LoVo (cell line): ENCODE measurements around the gene INSRR.
A peak's percentile ranks its signal among the peaks of the same experiment; 100 is the strongest.

Source experiments
- DNase-seq: peaks from one replicate; pipeline ENCODE4 v3.0.0-alpha.2; 2016; ENCODE audit warnings: low spot score

The INSRR gene

DNA sequence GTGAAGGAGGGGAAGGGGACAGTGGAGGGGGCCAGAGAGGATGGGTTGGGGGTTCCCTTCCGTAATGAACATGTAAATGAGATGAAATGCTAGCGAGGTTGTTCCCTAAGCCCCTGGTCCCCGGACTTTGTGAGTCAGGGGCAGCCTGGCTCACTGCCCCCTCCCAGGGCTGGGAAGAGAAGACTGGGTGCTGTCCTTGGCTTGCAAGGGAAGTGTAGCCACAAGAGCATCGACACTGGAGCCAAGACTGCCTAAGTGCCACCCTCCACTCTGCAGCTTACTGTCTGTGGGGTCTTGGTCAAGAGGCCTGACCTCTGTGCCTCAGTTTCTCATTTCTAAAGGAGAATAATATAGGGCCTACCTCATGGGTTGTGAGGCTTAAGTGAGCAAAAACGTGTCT is 35.1 kb upstream of the INSRR start:
- no peak for DNase-seq

DNA sequence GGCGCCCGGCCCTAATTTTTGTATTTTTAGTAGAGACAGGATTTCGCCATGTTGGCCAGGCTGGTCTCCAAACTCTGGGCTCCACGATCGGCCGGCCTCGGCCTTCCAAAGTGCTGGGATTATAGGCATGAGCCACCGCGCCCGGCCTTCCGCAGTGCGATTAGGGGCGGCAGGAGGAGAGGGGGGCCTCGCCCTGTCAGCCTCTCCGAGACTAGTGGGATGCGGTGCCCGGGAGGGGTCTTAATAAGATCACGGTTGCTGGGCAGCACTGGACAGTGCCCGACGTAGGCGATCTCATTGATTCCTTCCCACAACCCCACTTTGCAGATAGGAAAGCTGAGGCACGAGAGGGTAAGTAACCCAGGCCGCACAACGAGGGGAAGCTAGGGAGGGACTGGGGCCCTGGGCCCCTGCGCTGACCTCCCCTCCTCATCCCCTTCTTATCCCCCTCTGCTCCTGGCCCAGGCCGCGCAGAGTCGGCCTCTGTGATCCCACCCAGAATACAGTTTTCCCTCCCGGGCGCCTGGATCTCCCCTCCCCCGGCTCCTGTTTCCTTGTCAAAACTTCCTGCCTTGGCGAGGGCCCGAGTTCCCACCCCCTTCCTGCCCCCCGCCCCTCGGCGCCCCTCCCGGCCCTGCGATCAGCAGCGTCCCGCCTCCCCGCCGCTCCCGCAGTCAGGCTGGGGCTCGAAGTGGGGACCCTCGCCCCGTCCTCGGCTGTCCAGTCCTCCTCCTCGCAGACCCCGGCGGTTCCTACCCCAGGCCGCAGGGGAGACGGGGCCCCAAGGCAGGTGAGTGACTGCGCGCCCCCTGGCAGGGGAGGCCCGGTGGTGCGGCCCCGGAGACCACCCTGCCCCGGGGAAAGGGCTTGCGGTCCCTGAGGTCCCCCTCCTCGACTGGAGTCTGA is 34.4 kb upstream of the INSRR start, which contains the start of gene PEAR1:
TSS of gene PEAR1 (plus strand) at position 671 of the 906 bp plus-strand sequence. CDS start 10,209 bp downstream, outside the sequence.
- no peak for DNase-seq

DNA sequence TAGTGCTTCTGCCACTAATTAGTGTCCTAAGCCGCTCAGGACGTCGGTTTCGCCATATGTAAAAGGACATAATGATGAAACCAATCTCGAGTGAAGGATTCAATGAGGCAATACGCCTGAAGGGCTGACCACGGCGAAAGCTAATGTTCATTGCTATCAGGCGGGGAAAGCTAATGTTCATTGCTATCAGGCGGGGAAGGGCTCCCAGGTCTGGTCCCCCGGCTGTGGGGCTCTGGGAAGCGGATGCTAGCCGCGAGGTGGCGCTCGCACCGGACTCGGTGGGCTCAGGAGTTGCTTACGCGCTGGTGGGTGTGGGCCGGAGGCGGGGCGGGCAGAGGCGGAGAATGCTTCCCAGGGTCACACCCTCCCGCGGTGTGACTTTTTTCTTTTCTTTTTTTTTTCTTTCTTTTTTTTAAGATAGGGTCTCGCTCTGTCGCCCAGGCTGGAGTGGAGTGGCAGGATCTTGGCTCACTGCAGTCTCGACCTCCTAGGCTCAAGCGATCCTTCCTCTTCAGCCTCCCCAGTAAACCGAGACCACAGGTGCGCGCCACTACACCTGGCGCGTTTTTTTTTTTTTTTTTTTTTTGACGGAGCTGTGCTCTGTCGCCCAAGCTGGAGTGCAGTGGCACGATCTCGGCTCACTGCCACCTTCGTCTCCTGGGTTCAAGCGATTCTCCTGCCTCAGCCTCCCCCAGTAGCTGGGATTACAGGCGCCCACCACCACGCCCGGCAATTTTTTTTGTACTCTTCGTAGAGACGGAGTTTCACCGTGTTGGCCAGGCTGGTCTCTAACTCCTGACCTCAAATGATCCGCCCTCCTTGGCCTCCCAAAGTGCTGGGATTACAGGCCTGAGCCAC is 33.5 kb upstream of the INSRR start:
- DNase-seq = peak; percentile 82

DNA sequence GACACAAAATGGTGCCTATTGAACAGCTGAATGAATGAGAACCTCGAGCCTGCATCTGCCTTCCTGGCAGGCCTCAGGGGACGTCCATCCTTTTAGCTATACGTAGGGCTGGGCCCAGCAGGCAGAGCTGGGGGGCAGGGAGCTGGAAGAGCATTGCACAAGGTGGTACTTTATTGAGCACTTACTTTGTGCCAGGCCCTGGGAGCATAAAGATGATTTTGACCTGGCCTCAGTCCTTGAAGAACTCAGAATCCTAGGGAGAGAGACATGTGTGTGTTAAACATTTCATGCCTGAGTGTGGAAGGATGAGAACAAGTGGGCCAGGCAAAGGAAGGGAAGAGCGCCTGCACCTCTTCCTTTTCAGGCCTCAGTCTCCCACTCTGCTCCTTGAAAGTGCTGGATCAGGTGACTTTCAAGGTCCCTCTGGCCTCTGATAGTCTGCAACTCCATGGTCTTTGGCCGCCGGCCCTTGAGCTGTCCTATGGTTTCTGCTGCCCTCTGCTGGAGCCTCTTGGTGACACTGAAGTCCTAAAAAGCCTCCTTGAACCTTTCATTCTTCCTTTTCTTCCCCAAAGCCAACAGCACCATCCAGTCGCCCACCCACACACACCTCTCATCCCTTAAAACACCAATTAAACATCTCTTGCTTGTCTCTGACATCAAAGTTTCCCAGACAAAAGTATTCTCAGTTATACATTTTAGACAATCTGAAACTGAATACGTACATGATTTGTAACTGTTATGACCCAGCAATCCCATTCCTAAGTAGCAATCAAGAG is 31.1 kb upstream of the INSRR start:
- peak; percentile 77 for DNase-seq

DNA sequence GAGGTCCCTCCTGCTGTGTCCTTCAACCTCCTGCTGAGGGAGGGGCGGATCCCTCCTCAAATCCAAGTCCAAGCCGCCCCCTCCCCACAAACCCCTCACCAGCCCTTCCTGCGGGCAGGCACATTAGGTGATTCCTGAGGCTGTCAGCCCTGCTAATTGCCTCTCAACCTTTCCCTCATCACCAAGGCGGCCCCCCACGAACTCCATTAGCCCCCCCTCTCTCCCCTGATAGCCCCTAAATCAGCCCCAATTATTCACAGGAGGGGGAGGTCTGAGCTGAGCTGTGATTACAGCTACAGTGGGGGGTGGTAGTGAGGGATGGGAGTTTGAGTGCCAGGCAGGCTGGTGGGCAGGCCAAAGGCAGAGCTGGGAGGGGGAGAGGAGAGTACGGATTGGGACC is 28.8 kb upstream of the INSRR start:
- no peak for DNase-seq

DNA sequence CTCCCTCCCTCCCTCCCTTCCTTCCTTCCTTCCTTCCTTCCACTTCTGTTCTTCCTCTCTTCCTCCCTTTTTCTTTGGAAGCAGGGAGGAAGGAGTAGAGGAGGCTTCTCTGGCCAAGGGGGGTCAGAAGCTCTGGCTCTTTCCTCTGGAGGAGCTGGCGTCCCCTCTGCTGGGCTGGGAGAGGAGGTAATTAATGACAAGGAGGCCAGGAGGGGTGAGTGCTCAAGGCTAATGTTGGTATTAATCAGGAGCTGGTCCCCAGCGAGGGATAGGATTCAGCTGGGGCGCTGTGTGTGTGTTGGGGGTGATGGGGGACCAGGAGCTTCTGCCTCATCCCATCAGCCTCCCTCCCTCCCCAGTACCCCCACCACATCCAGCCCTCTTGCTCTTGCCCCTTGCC is 28.4 kb upstream of the INSRR start:
- no peak for DNase-seq

DNA sequence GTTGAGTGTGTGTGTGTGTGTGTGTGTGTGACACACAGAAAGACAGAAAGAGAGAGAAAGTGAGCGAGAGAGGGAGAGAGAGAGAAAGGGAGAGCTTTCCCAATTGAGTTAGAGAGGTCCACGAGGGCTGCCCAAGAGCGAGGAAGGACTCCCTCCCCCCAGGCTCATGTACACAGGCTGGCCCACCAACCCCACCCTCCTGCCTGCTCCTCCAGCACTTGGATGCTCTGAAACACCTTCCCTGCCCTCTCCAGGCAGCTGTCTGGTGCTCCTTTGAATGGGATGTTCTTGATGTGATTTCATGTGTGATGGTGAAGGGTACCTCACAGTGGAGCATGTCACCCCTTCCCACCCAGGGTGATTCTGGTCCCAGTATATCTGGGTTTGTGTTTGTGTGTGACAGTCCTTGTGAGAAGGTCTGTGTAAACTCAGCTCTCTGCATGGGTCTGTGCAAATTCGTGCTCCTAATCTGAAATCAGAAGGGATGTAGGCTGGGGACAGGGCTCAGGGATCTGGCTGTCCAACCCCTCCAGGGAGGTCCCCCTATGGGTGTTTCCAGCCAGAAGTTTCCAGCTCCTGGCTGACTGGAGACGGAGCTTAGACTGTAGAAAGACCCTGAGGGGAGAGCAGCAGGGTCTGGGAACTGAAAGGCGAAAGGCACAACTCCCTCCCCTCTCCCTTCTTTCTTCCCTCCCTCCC is 27.8 kb upstream of the INSRR start:
- no peak for DNase-seq

DNA sequence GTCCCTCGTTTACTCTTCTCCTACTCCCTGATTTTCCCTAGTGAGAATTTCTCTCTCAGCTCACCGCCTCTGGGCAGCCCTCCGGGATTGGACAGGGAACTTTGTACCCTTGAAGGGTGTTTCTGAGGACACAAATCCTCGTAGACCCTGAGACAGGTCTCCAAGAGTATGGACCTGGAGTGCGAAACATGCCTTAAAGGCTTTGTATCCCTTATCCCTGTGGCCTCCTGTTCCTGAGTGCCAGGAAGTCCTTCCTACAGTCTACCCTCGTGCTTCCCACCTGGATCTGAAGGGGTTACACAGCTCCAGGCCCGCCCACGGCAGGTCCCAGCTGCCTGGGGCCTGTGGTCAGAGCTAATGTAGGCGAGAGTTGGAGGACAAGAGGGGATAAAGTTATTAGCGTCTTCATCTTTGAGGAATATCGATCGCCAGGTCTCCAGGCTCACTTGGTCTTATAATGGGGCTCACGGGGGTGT is 27.0 kb upstream of the INSRR start:
- DNase-seq = no peak

DNA sequence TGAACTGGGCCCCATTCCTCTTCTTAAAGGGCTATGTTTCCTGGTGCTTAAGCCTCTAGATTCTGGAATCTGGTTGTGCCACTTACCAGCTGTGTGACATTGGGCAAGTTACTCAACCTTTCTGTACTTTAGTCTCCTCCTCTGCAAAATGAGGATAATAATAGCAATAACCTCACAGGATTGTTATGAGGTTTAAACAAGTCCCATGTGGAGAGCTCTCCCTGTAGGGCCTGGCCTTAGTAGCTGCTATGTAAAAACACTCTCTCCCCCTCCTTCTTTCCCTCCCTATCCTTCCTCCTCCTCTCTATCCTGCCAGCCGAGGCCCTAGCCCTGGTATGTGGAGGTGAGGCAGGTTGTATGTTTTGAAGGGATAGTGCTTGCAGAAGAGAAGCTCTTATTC is 26.4 kb upstream of the INSRR start:
- no peak for DNase-seq

DNA sequence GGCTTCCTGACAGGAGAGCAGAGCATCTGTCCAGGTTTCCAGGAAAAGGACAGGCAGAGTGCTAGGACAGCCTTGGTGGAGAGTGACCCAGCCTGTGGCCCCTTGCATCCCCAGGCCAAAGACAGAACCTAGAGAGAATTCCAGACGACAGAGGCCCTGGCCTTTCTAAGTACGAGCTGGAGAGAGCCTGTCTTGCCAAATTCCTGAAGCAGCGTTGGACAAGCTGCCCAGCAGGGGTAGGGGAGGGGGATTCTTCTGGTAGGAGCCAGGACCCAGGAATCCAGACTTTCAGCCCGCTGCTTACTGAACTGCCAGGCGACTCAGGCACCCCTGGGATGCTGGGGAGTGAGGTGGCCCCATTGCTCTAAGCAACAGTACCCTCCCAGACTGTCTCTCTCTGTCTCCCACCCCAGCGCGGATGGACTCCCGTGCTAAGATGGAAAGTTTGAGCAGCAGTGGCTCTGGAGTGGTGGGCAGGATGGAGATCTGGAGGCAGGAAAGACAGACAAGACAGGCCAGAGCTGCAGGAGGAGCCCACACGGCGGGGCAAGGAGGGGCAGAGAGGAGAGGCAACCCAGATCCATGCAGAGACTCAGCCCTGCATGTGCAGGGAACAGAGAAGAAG is 25.8 kb upstream of the INSRR start:
- DNase-seq = no peak

DNA sequence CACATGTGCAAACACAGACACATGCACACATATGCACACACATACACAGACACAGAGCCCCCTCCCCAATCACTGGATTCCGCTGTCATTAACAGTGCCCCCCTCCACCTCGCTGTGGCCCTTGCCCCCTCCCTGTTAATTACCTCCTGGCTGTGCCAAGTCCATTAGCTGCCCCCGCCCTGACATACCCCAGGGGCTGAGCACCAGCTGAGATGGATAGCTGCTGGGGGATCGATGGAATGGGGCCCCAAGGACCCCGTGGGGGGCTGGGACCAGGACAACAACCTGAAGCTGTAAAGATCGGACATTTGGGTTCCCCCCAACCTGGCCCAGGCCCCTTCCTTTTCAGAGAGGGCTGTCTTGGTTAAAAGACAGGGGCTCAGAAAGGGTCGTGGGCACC is 25.0 kb upstream of the INSRR start:
- no peak for DNase-seq

DNA sequence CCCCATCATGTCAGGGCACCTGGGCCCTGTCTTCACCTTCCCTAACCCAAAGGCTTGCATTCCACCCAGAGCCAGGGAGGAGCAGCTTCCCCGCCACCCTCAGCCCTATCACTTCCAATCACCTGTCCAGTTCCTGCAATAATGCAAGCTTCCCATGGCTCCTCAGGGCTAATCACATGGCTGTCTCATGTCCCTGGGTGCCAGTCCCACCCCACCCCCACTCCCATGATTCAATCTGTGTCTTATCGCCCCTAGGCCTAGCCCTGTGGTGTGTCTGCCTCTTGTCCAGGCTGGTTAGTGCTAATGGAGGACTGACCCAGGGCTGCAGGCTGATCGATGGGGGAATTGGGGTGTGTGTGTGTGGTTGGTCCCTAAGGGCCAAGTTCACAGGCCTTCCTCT is 23.6 kb upstream of the INSRR start:
- DNase-seq = no peak

DNA sequence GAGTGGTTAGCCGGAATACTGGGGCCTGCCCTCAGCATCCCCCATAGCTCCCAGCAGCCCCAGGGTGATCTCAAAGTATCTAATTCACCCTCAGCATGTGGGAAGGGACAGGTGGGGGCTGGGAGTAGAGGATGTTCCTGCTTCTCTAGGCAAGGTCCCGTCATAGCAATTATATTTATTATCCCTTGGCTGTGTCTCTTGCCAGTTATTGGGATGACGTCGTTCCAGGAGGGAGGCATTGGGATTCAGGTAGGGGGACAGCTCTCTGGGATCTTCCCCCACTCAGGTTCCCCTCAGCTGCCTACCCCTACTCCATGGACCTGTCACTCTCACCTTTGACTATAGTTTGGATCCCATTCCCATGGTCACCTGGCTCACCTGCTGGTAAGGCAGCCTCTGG is 22.7 kb upstream of the INSRR start:
- DNase-seq = no peak

DNA sequence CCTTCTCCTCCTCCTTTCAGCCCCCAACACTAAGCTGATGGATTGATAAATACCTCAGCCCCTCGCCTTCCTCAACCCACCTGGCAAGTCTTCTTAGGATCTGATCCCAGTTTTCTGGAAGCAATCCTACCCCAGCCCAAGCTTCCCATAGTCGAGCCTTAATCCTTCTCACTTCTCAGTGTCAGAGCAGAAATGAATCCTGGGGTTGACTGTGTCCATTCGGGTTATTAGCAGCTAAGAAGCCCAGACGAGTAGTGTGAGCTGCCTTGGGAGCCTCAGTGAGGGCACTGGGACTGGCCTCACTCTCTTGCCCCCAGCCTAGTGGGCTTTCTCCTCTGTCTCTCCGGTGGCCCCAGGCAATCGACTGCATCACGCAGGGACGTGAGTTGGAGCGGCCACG is 22.2 kb upstream of the INSRR start:
- no peak for DNase-seq

DNA sequence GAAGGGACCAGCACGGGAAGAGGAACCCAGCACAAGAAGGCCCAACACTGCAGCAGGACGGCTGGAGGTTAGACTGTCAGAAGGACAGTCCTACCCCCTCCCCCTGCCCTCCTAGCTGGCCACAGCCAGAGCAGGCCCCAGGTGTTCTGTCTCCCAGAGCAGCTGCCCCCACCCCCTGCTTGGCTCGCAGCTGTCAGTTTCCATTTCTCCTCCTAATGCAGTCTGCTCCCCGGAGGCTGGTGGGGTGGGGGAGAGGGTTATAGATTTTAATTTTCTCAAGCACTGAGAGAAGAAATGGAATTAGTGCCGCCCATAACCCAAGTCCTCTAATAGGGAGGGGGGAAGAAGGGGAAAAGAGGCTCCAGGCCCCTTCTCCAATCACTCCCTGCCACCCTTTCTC is 21.6 kb upstream of the INSRR start:
- DNase-seq = no peak

DNA sequence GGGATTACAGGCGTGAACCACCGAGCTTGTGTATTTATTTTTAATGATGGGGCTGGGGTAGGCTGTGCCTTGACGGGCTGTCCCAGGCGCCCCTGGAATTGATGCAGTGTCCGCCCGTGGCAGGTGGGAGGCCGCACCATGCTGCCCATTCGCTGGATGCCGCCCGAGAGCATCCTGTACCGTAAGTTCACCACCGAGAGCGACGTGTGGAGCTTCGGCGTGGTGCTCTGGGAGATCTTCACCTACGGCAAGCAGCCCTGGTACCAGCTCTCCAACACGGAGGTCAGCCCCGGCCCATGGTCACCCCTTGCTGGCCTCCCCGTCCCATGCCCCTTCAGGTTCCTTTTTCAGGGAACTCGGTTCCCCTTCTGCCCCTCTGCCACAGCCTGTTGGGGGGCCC is 21.0 kb upstream of the INSRR start:
- DNase-seq = no peak

DNA sequence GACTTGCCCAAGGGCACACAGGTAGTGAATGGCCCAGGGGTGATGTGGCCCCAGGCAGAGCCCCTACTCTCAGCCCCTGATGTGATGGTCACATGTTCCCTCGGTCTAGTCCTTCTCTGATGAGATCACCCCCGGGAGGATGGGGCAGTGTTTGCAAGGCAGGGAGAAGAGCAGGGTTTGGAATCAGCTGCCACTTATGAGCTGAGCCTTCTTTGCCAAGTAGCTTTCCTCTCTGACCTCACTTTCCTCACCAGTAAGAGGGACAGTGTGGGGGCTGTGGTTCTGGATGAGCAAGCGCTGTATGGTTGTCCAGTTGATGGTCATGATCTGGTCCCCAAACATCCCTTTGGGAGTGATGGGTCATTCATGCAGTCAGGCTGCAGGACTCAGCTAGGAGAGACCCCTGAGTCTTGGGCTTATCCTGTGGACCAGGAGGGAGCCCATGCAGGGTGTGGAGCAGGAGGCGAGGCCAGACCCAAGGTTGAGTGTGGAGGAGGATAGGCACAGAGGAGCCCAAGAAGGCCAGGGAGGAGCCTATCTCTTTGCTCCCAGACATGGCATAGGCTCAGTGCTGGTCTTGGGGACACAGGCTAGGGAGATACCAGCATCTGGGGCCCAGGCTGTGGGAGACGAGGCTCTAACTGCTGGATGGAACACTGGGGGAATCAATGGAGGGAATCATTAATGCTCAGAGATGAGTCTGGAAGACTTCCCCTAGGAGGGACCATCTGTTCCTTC is 18.7 kb upstream of the INSRR start:
- no peak for DNase-seq

DNA sequence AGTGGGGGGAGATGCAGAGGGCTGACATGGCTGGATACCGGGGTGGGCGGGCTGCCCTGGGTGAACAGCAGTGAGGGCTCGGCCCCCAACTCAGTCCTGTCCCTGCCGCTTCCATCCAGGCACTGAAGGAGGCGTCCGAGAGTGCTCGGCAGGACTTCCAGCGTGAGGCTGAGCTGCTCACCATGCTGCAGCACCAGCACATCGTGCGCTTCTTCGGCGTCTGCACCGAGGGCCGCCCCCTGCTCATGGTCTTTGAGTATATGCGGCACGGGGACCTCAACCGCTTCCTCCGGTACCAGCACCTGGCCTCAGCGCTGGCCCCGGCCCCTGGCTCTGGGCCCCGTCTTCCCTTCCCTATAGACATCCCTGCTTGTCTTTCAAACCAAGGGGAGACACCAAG is 17.4 kb upstream of the INSRR start:
- no peak for DNase-seq

DNA sequence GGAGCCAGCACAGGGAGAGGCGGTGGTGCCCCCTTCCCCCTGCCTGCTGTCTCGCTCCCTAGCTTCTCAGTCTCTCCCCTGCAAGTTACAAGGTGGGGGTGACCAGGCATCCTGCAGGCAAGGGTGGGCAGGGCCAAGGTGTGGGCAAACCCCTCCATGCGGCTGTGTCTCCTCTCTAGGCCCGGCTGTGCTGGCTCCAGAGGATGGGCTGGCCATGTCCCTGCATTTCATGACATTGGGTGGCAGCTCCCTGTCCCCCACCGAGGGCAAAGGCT is 16.4 kb upstream of the INSRR start:
- no peak for DNase-seq

DNA sequence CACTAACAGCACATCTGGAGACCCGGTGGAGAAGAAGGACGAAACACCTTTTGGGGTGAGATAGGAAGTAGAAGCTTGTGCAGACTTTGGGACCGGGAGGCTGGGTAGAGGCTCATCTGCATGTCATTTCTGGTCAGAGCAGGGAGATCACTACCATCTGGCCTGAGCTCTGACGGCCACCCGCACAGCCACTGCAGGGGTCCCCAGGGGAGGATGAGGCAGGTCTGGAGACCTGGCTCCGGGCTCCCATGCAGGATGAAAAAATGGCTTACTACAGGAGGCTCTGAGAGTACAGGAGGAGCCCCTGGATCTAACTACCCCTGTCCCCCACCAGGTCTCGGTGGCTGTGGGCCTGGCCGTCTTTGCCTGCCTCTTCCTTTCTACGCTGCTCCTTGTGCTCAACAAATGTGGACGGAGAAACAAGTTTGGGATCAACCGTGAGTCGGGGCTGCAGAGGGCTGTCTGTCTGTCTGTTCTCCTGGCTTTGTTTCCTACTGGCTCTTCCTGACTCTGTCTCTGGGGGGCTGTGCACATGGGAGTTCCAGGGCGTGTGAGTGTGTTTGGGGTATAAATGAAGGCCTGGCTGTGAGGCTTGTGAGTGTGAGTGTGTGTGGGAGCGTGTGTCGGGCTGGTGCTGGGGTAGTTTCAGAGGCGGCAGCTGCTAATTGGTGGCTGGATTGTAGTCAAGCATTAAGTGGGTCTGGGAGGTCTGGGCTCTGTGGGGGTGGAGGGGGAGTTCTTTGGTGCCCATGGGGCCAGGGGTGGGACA is 15.8 kb upstream of the INSRR start:
- DNase-seq = no peak
